COLO668 (cell line): ENCODE data around the gene VAMP5.
A peak's percentile ranks its signal among the peaks of the same experiment; 100 is the strongest.
"Not testable (repeated sequence)": the region's sequence is repeated elsewhere in the genome, so short reads cannot be mapped to it uniquely, and the experiment has no call there.

Experiments used
- DNase-seq: peaks from one replicate; lab custom pipeline; 2025; ENCODE audit not compliant: unreplicated experiment; lab: John Stamatoyannopoulos, UW

The VAMP5 gene, protein sequence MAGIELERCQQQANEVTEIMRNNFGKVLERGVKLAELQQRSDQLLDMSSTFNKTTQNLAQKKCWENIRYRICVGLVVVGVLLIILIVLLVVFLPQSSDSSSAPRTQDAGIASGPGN

DNA sequence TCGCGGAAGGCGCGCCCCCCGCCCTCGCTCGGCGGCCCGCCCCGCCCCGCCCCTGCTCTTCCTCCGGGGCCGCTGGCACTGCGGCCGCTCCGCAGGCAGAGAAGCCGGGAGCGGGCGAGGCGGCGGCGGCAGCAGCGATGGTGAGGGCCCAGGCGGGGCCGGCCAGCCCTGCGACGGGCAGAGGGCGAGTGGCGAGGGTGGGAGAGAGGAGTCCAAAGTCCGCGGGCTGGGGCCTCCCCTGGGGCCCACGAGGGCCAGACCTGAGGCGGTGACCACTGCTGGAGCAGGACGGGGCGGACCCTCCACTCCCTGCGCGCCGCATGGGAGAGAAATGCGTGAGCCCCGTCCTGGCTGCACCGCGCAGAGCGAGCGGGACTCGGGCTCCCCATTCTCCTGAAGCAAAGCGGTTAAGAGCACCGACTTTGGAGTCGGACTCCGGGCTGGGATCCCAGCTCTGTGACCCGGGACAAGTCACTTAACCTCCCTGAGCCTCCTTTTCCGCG, at the start of gene VAMP5:
TSS of gene VAMP5 (plus strand) at position 78 of the 503 bp plus-strand sequence. CDS start at position 138, 60 bp downstream.
- no peak for DNase-seq

GRCh38 chr2:85534881-85535280, 49.4 kb upstream of the VAMP5 start:
- no peak for DNase-seq

DNA sequence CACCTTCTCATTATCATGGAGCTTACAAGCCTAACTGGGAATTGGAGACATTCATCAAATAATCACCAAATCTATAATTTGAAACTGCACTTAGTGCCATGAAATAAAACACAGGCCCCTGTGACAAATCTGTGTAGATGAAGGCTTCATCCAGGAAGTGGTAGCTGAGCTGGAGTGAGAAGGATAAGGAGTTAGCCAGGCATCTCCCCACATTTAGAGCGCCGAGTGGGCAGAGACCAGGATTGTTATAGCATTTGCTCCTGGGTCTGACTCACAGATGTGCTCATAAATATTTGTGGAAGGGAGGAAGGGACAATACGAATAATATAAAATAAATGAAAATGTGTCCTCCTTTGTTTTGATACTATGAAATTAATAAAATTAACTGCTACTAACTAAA, 47.8 kb upstream of the VAMP5 start:
- no peak for DNase-seq

DNA sequence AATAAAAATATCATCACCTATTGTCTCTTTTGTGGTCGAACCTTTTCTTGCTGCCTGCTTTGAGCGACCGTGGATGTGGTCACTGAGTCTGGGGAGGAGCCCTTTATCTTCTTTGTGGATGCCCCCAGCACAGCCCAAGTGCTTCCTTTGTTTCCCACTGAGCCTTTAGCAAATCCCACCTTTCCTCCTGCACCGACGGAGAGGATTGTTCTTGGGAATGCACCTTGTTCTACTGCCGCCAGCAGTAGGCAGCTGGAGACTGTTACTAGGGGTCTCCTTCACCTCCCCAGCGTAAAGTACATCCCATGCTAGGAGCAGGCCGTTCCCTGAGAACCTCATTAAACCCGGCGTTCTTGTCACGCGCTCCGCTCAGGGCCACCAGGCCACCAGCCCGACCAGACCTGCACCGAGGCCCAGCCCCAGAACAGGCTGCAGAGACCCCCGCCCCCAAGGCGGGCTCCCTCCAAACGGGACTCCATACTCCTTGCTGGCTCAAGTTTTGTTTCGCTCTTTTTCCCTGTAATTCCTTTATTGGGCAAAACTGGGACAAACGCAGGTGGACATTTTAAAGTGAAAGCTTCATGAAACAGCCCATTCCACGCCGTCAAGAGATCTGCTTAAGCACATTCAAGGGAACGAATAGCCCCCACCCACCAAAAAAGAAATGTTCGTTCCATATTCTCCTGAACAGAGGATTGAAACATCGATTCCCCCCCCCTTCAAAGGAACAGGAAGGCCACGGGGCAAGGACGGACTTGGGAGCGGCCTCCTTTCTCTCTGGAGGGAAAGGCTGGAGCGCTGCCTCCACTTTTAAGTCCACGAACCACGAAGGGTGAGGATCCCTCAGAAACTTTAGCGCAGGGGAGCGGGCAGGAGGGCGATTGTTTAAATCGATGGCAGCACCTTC, 46.4 kb upstream of the VAMP5 start:
- DNase-seq: peak; percentile 63

GRCh38 chr2:85538507-85539360, 45.5 kb upstream of the VAMP5 start, which contains the start of gene MAT2A:
Gene MAT2A (plus strand): TSS chr2:85539168. CDS start chr2:85539288, 120 bp downstream.
- peak; percentile 95 for DNase-seq

GRCh38 chr2:85539361-85540132, 44.7 kb upstream of the VAMP5 start:
- peak; percentile 78 for DNase-seq

GRCh38 chr2:85540133-85540648, 44.0 kb upstream of the VAMP5 start:
- DNase-seq: no peak

DNA sequence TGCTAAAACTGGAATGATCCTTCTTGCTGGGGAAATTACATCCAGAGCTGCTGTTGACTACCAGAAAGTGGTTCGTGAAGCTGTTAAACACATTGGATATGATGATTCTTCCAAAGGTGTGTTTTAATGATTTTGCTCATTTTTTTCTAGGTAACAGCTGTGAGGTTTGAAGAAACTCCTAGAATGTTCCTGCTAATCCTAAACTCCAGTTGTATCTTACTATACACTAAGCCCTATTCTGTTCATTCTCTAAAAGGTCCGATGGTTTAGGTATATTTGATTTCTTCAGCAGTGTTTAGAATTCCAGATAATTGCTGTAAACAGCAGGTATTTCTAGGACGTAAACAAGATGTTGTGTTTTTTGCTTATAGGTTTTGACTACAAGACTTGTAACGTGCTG, 43.0 kb upstream of the VAMP5 start:
- DNase-seq: no peak

GRCh38 chr2:85541753-85542457, 42.3 kb upstream of the VAMP5 start:
- no peak for DNase-seq

GRCh38 chr2:85542777-85543176, 41.5 kb upstream of the VAMP5 start:
- DNase-seq: no peak

DNA sequence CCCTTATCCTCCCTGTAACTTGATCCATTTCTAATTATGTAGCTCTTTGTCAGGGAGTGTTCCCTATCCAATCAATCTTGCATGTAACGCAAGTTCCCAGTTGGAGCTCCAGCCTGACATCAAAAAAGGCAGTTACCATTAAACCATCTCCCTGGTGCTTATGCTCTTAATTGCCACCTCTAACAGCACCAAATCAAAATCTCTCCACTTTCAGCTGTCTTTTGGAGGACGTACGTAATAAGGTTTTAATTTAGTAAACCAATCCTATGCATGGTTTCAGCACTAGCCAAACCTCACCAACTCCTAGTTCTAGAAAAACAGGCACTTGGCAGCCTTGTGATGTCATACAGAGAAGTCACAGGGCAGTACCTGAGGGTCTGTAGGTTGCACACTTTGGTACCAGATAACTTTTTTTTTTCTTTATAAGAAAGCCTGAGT, 40.0 kb upstream of the VAMP5 start:
- not testable (repeated sequence) for DNase-seq

GRCh38 chr2:85544915-85545779, 39.1 kb upstream of the VAMP5 start:
- not testable (repeated sequence) for DNase-seq

- DNase-seq: no peak
Observed at GRCh38 chr2:85545780-85546240, 38.4 kb upstream of the VAMP5 start.

DNA sequence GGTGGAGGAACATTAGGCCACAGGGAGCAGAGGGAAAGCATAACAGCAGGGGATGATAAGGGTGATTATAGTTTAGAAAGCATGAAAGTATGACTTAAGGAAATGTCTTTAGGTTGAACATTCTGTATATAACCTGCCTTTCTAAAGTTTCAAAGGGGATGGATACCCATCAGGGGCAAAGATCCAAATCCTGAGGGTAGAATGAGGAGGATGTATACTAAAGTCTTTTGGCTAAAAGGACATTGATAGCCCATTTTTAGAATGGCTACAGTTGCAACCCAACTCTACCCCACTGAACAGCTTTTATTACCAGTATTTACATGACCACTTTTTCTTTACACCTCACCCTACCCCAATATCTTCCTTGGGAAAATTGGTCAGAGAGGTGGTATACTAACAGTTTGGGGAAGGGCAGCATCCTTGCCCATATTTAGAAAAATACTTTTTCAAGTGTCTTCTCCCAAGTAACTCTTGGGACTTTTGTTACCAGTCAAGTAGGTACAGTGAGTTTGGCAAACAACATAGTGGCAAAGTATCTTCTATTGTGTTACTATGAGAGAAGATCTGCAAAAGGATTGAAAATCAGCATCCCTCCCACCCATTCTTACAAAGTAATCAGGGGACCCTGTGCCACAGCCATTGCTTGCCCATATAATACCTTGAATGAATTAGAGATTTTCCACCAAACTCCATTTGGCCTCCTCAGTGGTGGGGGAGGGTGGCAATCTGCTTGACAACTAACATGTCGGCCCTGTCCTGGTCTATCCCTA, 37.0 kb upstream of the VAMP5 start:
- DNase-seq: no peak

DNA sequence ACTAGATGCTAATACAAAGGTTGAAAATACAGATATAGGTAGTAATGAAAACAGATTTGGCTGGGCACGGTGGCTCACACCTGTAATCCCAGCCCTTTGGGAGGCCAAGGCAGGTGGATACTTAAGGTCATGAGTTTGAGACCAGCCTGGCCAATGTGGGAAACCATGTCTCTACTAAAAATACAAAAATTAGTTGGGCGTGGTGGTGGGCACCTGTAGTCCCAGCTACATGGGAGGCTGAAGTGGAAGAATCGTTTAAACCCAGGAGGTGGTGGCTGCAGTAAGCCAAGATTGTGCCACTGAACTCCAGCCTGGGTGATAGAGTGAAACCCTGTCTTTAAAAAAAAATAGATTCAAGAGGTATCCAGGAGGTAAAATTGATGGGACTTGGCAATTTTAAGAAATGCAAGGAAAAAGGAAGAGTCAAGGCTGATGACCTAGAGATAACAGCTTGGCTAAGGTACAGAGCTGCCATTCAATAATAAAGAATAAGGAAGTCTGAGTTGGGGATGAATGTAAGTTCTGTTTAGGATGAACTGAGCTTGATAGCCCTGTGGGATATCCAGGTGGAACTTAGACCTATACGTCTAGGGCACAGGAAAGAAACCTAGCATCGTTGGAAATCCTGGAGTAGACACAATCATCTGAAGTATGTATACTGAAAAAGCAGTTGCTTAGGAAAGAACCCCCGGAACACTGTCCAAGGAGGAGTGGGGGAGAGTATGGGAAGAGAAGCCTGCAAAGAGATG, 36.2 kb upstream of the VAMP5 start:
- DNase-seq: no peak

DNA sequence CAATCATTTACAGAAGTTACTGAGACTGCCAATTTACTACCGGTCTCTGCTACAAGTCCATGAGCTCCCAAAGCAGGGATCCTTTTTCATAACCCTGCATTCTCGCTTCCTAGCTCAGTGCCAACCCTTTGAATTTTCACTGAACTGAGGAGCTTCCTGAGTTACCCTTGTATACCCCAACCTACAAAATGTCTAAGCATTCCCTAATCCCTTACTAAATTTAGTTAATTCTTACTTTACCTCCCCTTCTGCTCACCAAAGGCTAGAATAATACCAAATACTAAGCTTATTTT, 35.7 kb upstream of the VAMP5 start:
- DNase-seq: no peak

DNA sequence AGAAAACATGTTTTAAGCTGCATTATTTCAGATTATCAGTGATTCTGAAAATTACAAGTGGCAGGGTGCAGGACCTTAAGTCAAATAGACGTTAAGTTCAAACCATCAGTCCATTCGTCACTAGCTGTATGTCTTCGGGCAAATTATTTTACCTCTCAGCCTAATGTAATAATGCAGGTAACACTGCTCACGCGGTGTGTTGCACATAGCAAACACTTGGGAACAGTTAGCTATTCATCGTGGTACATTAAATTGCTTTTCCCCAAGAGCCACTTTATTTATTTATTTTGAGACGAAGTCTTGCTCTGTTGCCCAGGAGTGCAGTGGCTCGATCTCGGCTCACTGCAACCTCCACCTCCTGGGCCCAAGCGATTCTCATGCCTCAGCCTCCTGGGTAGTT, 35.1 kb upstream of the VAMP5 start:
- no peak for DNase-seq
